Left kidney (tissue), 2 donors: Measurements from ENCODE around the gene ZNF3. TPM values are rescaled to one million over a fixed set of nuclear protein-coding genes. Genes with fewer than 3 reads are reported as not detected.

ENCODE experiments used
- DNase-seq: peaks from one replicate; pipeline ENCODE4 v3.0.0-alpha.2; 2013
- polyA plus RNA-seq: library from polyadenylated mRNA; unstranded; fragments of 120-200 nt; gene quantifications from one replicate; pipeline ENCODE4 v1.2.1, GENCODE V29; 2013; ENCODE audit not compliant: insufficient read length

Gene ZNF3
- polyA plus RNA-seq, 1 donor: 60.6 TPM

GRCh38 chr7:100089458-100090196 lies 8.1 kb upstream of the ZNF3 start:
- DNase-seq: no peak

- peak; percentile 76 for DNase-seq
Observed at GRCh38 chr7:100088621-100089457, 7.3 kb upstream of the ZNF3 start, which contains the start of gene COPS6. Gene COPS6 (plus strand): TSS chr7:100088969. CDS start chr7:100088991, 22 bp downstream.

- no peak for DNase-seq
Observed at GRCh38 chr7:100088095-100088620, 6.6 kb upstream of the ZNF3 start.

- peak; percentile 33 for DNase-seq
Observed at GRCh38 chr7:100087055-100087750, 5.7 kb upstream of the ZNF3 start.

GRCh38 chr7:100085515-100085914 lies 4.0 kb upstream of the ZNF3 start:
- DNase-seq: no peak

- DNase-seq: no peak
Observed at GRCh38 chr7:100082978-100083377, 1.5 kb upstream of the ZNF3 start.

GRCh38 chr7:100080907-100081534 lies 502 bp downstream of the ZNF3 start:
- peak; percentile 19 for DNase-seq

- no peak for DNase-seq
Observed at GRCh38 chr7:100079024-100079560, 2.4 kb downstream of the ZNF3 start.

- no peak for DNase-seq
Observed at GRCh38 chr7:100077205-100077604, 4.3 kb downstream of the ZNF3 start.

- no peak for DNase-seq
Observed at GRCh38 chr7:100075418-100075817, 6.1 kb downstream of the ZNF3 start.

- no peak for DNase-seq
Observed at GRCh38 chr7:100074841-100075240, 6.7 kb downstream of the ZNF3 start.

- DNase-seq: no peak
Observed at GRCh38 chr7:100072462-100072861, 9.1 kb downstream of the ZNF3 start.

- DNase-seq: no peak
Observed at GRCh38 chr7:100071018-100071723, 10.4 kb downstream of the ZNF3 start.

GRCh38 chr7:100069991-100070390 lies 11.5 kb downstream of the ZNF3 start:
- DNase-seq: no peak

- DNase-seq: no peak
Observed at GRCh38 chr7:100066953-100067352, 14.6 kb downstream of the ZNF3 start.

- DNase-seq: peak; percentile 50
Observed at GRCh38 chr7:100065452-100066186, 15.9 kb downstream of the ZNF3 start.

- no peak for DNase-seq
Observed at GRCh38 chr7:100064162-100064561, 17.4 kb downstream of the ZNF3 start.

- DNase-seq: no peak
Observed at GRCh38 chr7:100063376-100063775, 18.1 kb downstream of the ZNF3 start.

- no peak for DNase-seq
Observed at GRCh38 chr7:100061518-100062193, 19.9 kb downstream of the ZNF3 start.
